GM12891 (cell line): ENCODE results near the gene MTX2.

ENCODE experiments used
- DNase-seq: peaks from one replicate; pipeline ENCODE4 v3.0.0; 2011; ENCODE audit warnings: low spot score; ENCODE audit not compliant: insufficient read length
- FAIRE-seq: peaks from 2 replicates; lab custom pipeline; 2011; peaks lifted over from hg19 to GRCh38; lab: Jason Lieb, UNC
- PAX5 ChIP-seq: IDR thresholded peaks from 2 replicates; pipeline ENCODE4 v1.6.1; 2011; ENCODE audit warnings: low read length, moderate library complexity, mild to moderate bottlenecking; ENCODE audit not compliant: insufficient read depth, severe bottlenecking
- POLR2A ChIP-seq: IDR thresholded peaks from 2 replicates; pipeline ENCODE4 v1.6.1; 2011; ENCODE audit warnings: low read depth, low read length, control low read depth
- POLR2AphosphoS5 ChIP-seq: IDR thresholded peaks from 2 replicates; pipeline ENCODE4 v1.6.1; 2011; ENCODE audit warnings: low read depth, low read length, control low read depth
- POU2F2 ChIP-seq: IDR thresholded peaks from 2 replicates; pipeline ENCODE4 v1.6.1; 2011; ENCODE audit warnings: low read depth, mild to moderate bottlenecking, control low read depth, low read length, moderate library complexity
- SPI1 ChIP-seq: IDR thresholded peaks from 2 replicates; pipeline ENCODE4 v1.6.1; 2011; ENCODE audit warnings: low read depth, low read length, control low read depth
- TAF1 ChIP-seq: IDR thresholded peaks from 2 replicates; pipeline ENCODE4 v1.6.1; 2011; ENCODE audit warnings: low read depth, low read length, control low read depth

Gene MTX2

GRCh38 chr2:176385219-176385759, 116.0 kb downstream of the MTX2 start:
- no peak for FAIRE-seq
- no peak for TF ChIP-seq POU2F2
- no peak for TF ChIP-seq SPI1
- no peak for TF ChIP-seq TAF1
- no peak for TF ChIP-seq POLR2AphosphoS5
- TF ChIP-seq PAX5: no peak
- TF ChIP-seq POLR2A: no peak
- DNase-seq: no peak

- no peak for TF ChIP-seq POLR2A
- DNase-seq (no peak), FAIRE-seq (no peak)
Measured at GRCh38 chr2:176385838-176386237, 116.6 kb downstream of the MTX2 start.
